Stimulated activated CD8-positive, alpha-beta memory T cell treated with anti-CD3 and anti-CD28 coated beads, Interleukin-12 subunit alpha, Interleukin-12 subunit beta, amount 100 ng/mL, for 24 hours (primary cell): ENCODE measurements around the gene KRT23.
"Not testable (repeated sequence)": the region's sequence is repeated elsewhere in the genome, so short reads cannot be mapped to it uniquely, and the experiment has no call there.

Experiments
- DNase-seq: peaks from one replicate; pipeline ENCODE4 v3.0.0-alpha.2; 2020; ENCODE audit errors: extremely low read depth

The KRT23 gene

GRCh38 chr17:40950176-40950575, 12.7 kb upstream of the KRT23 start:
- no peak for DNase-seq

GRCh38 chr17:40949418-40949817, 12.0 kb upstream of the KRT23 start:
- DNase-seq, result no peak

GRCh38 chr17:40947929-40948328, 10.5 kb upstream of the KRT23 start:
- no peak for DNase-seq

GRCh38 chr17:40945414-40945813, 8.0 kb upstream of the KRT23 start:
- no peak for DNase-seq

GRCh38 chr17:40944531-40944930, 7.1 kb upstream of the KRT23 start:
- no peak for DNase-seq

GRCh38 chr17:40942553-40942952, 5.1 kb upstream of the KRT23 start:
- DNase-seq, result no peak

- no peak for DNase-seq
These were observed 2.8 kb upstream of the KRT23 start for GRCh38 chr17:40940266-40940665.

GRCh38 chr17:40938981-40939380, 1.5 kb upstream of the KRT23 start:
- DNase-seq, result no peak

GRCh38 chr17:40936976-40937375, 470 bp downstream of the KRT23 start:
- no peak for DNase-seq

GRCh38 chr17:40936437-40936971, 942 bp downstream of the KRT23 start:
- no peak for DNase-seq

- no peak for DNase-seq
These were observed 1.8 kb downstream of the KRT23 start for GRCh38 chr17:40935624-40936023.

GRCh38 chr17:40932608-40933007, 4.8 kb downstream of the KRT23 start:
- no peak for DNase-seq

GRCh38 chr17:40931311-40931710, 6.1 kb downstream of the KRT23 start:
- no peak for DNase-seq

GRCh38 chr17:40926341-40926740, 11.1 kb downstream of the KRT23 start:
- no peak for DNase-seq

GRCh38 chr17:40922239-40922638, 15.2 kb downstream of the KRT23 start:
- DNase-seq, result no peak

- no peak for DNase-seq
These were observed 16.4 kb downstream of the KRT23 start for GRCh38 chr17:40921026-40921425.

GRCh38 chr17:40917116-40917515, 20.3 kb downstream of the KRT23 start:
- not testable (repeated sequence) for DNase-seq

GRCh38 chr17:40916366-40916765, 21.1 kb downstream of the KRT23 start:
- no peak for DNase-seq

- no peak for DNase-seq
These were observed 21.7 kb downstream of the KRT23 start for GRCh38 chr17:40915721-40916256.

- DNase-seq, result no peak
These were observed 22.2 kb downstream of the KRT23 start for GRCh38 chr17:40915199-40915661.

GRCh38 chr17:40914075-40914855, 23.2 kb downstream of the KRT23 start:
- DNase-seq, result no peak

- DNase-seq, result no peak
These were observed 24.8 kb downstream of the KRT23 start for GRCh38 chr17:40912486-40913210.

- no peak for DNase-seq
These were observed 27.0 kb downstream of the KRT23 start for GRCh38 chr17:40910441-40910841.
